Liver (tissue), 9 donors: ENCODE measurements around the gene ABHD2. TPM values are rescaled to one million over a fixed set of nuclear protein-coding genes. Genes with fewer than 3 reads are reported as not detected.

Source experiments
- DNase-seq: peaks from one replicate; pipeline ENCODE4 v3.0.0-alpha.2; 2017; ENCODE audit warnings: low spot score
- H3K27ac ChIP-seq, 2 donors: one replicate each; pipeline ENCODE4 v1.7.0; 2013; ENCODE audit warnings: inconsistent platforms in 2 of 2, low read length in 2 of 2, control low read depth in 1 of 2, low read depth in 1 of 2, mild to moderate bottlenecking in 1 of 2
- H3K27me3 ChIP-seq, 4 donors: one replicate each; pipeline versions ENCODE4 v1.6.1 to v1.7.0; 2013; ENCODE audit warnings: low read length in 3 of 4, inconsistent platforms in 1 of 4, mild to moderate bottlenecking in 1 of 4, moderate library complexity in 1 of 4; ENCODE audit not compliant: control insufficient read depth in 4 of 4, insufficient read depth in 4 of 4
- H3K36me3 ChIP-seq, 4 donors: one replicate each; pipeline versions ENCODE4 v1.6.1 to v1.7.0; 2013; ENCODE audit warnings: low read length in 3 of 4, mild to moderate bottlenecking in 3 of 4, low read depth in 1 of 4, moderate library complexity in 1 of 4; ENCODE audit not compliant: control insufficient read depth in 4 of 4, insufficient read depth in 3 of 4
- H3K4me1 ChIP-seq, 4 donors: one replicate each; pipeline versions ENCODE4 v1.6.1 to v1.7.0; 2013; ENCODE audit warnings: low read length in 3 of 4, mild to moderate bottlenecking in 3 of 4, moderate library complexity in 1 of 4; ENCODE audit not compliant: control insufficient read depth in 4 of 4, insufficient read depth in 4 of 4
- H3K4me3 ChIP-seq, 3 donors: one replicate each; pipeline versions ENCODE4 v1.6.1 to v1.7.0; 2013; ENCODE audit warnings: low read length in 3 of 3, control low read depth in 1 of 3, low read depth in 1 of 3, mild to moderate bottlenecking in 1 of 3
- H3K9ac ChIP-seq, 2 donors: one replicate each; pipeline ENCODE4 v1.7.0; 2013; ENCODE audit warnings: low read length in 2 of 2, mild to moderate bottlenecking in 2 of 2, moderate library complexity in 2 of 2, control low read depth in 1 of 2, low read depth in 1 of 2
- H3K9me3 ChIP-seq, 4 donors: one replicate each; pipeline versions ENCODE4 v1.6.1 to v1.7.0; 2013; ENCODE audit warnings: low read length in 3 of 4; ENCODE audit not compliant: control insufficient read depth in 4 of 4
- EGR1 ChIP-seq, 2 donors: IDR thresholded peaks; 2 replicates each; pipeline ENCODE4 v1.6.1; 2016 to 2018; ENCODE audit warnings: antibody characterized with exemption in 2 of 2, low read depth in 2 of 2
- FOXA1 ChIP-seq: IDR thresholded peaks from 2 replicates; pipeline ENCODE4 v1.6.1; 2016; ENCODE audit warnings: antibody characterized with exemption
- FOXA2 ChIP-seq: IDR thresholded peaks from 2 replicates; pipeline ENCODE4 v1.6.1; 2016; ENCODE audit warnings: antibody characterized with exemption
- GABPA ChIP-seq, 2 donors: IDR thresholded peaks in 1 of 2; conservative IDR thresholded peaks in 1 of 2; 2 replicates each; pipeline ENCODE4 v1.6.1; 2016; ENCODE audit warnings: antibody characterized with exemption in 2 of 2, mild to moderate bottlenecking in 1 of 2, moderate library complexity in 1 of 2
- HNF4A ChIP-seq, 2 donors: conservative IDR thresholded peaks; 2 replicates each; pipeline ENCODE4 v1.6.1; 2016; ENCODE audit warnings: antibody characterized with exemption in 2 of 2, mild to moderate bottlenecking in 2 of 2
- HNF4G ChIP-seq: IDR thresholded peaks from 2 replicates; pipeline ENCODE4 v1.6.1; 2016; ENCODE audit warnings: antibody characterized with exemption
- JUND ChIP-seq, 2 donors: IDR thresholded peaks; 2 replicates each; pipeline ENCODE4 v1.6.1; 2016; ENCODE audit warnings: antibody characterized with exemption in 2 of 2
- NR2F2 ChIP-seq: IDR thresholded peaks from 2 replicates; pipeline ENCODE4 v1.6.1; 2016; ENCODE audit warnings: antibody characterized with exemption
- RAD21 ChIP-seq, 2 donors: IDR thresholded peaks; 2 replicates each; pipeline ENCODE4 v1.6.1; 2016; ENCODE audit warnings: antibody characterized with exemption in 2 of 2, mild to moderate bottlenecking in 2 of 2
- RXRA ChIP-seq, 2 donors: IDR thresholded peaks; 2 replicates each; pipeline ENCODE4 v1.6.1; 2017 to 2018; ENCODE audit warnings: antibody characterized with exemption in 2 of 2, mild to moderate bottlenecking in 1 of 2
- SP1 ChIP-seq: IDR thresholded peaks from 2 replicates; pipeline ENCODE4 v1.6.1; 2018; ENCODE audit warnings: antibody characterized with exemption, mild to moderate bottlenecking
- TAF1 ChIP-seq: conservative IDR thresholded peaks from 2 replicates; pipeline ENCODE4 v1.6.1; 2016; ENCODE audit warnings: antibody characterized with exemption, mild to moderate bottlenecking
- YY1 ChIP-seq: IDR thresholded peaks from 2 replicates; pipeline ENCODE4 v1.6.1; 2016; ENCODE audit warnings: antibody characterized with exemption, mild to moderate bottlenecking
- WGBS: extraction: QIAGEN DNeasy Blood & Tissue Kit; methylation state at CpG from one replicate; pipeline ENCODE4 v1.1.7; 2013; 5-methylcytosine and 5-hydroxymethylcytosine counted together
- polyA plus RNA-seq, 2 donors: library from polyadenylated mRNA; stranded (reverse) in 1 of 2; unstranded in 1 of 2; fragments of 200-250 nt in 1 of 2; fragments of >200 nt in 1 of 2; fragmentation: Nextera tagmentation in 1 of 2; extraction: Ambion mirVana in 1 of 2; gene quantifications; one replicate each; pipeline versions ENCODE4 v1.2.1 to v1.2.3, GENCODE V29; 2013 to 2015
- total RNA-seq, 2 donors: library from RNA; depleted of rRNA; stranded (reverse); fragments of >200 nt; gene quantifications; one replicate each; pipeline ENCODE4 v1.2.3, GENCODE V29; 2014
- TF ChIP-seq, protein P1 (sequence below): IDR thresholded peaks from 2 replicates; pipeline ENCODE4 v1.6.1; 2016; ENCODE audit warnings: antibody characterized with exemption, mild to moderate bottlenecking
- TF ChIP-seq, protein P2 (sequence below): fragments of 150-350 bp; IDR thresholded peaks from 2 replicates; pipeline ENCODE4 v1.5.1; 2017; ENCODE audit warnings: improper control_type of control experiment, low read depth, low read length; ENCODE audit not compliant: missing input control
- TF ChIP-seq, protein P3 (sequence below): IDR thresholded peaks from 2 replicates; pipeline ENCODE4 v1.6.1; 2016; ENCODE audit warnings: antibody characterized with exemption
- TF ChIP-seq, protein P4 (sequence below): IDR thresholded peaks from 2 replicates; pipeline ENCODE4 v1.6.1; 2016; ENCODE audit warnings: antibody characterized with exemption
- TF ChIP-seq, protein P5 (sequence below): IDR thresholded peaks from 2 replicates; pipeline ENCODE4 v1.6.1; 2016; ENCODE audit warnings: antibody characterized with exemption
- donor health status: healthy.
- donor health status: healthy.
- donor health status: healthy.
- donor health status: healthy.
- donor health status: healthy.

Gene ABHD2
- total and polyA plus RNA-seq, 4 donors: 34.6 to 663 (median 65.1) TPM

DNA sequence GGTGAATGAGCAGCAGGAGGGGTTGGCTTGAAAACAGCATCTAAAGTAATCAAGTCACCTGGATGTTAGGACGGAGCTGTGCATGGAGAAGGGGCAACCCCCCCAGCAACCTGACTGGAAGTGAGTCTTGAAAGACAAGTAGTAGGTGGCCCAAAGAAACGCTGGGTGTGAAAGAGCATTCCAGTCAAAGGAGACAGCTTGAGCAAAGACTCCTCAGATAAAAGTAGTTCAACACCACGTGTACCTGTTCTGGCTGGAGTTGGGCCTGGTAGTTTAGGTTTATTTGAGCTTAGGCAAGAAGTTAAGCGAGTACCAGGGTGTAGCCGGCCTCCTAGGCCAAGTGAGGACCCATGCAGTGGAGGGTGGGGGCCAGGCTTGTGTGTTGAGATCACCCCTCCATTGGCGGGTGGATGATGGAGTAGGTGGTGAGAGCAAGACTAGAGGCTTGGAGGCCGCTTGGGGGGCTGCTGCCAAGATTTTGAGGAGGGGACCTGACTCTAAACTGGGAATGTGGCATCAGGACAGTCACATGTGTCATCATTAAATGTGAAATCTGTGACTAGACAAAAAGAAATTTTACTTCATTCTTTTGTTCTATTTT, 61.3 kb downstream of the ABHD2 start:
- Histone ChIP-seq H3K36me3 (peaks cover 1 to 37% (median 32%) of the 10 kb centered on the region in 4 donors), H3K27me3 (no peaks in the 10 kb centered on the region), H3K9me3 (no peaks in the 10 kb centered on the region), H3K9ac (no peak overlapping the region), H3K4me1 (peaks cover 1 to 11% (median 10%) of the 10 kb centered on the region in 4 donors), H3K4me3 (no peak overlapping the region), H3K27ac (no peak overlapping the region)
- TF ChIP-seq NR2F2: no peak
- TF ChIP-seq, protein P1, sequence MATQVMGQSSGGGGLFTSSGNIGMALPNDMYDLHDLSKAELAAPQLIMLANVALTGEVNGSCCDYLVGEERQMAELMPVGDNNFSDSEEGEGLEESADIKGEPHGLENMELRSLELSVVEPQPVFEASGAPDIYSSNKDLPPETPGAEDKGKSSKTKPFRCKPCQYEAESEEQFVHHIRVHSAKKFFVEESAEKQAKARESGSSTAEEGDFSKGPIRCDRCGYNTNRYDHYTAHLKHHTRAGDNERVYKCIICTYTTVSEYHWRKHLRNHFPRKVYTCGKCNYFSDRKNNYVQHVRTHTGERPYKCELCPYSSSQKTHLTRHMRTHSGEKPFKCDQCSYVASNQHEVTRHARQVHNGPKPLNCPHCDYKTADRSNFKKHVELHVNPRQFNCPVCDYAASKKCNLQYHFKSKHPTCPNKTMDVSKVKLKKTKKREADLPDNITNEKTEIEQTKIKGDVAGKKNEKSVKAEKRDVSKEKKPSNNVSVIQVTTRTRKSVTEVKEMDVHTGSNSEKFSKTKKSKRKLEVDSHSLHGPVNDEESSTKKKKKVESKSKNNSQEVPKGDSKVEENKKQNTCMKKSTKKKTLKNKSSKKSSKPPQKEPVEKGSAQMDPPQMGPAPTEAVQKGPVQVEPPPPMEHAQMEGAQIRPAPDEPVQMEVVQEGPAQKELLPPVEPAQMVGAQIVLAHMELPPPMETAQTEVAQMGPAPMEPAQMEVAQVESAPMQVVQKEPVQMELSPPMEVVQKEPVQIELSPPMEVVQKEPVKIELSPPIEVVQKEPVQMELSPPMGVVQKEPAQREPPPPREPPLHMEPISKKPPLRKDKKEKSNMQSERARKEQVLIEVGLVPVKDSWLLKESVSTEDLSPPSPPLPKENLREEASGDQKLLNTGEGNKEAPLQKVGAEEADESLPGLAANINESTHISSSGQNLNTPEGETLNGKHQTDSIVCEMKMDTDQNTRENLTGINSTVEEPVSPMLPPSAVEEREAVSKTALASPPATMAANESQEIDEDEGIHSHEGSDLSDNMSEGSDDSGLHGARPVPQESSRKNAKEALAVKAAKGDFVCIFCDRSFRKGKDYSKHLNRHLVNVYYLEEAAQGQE: no peak
- TF ChIP-seq, protein P2, sequence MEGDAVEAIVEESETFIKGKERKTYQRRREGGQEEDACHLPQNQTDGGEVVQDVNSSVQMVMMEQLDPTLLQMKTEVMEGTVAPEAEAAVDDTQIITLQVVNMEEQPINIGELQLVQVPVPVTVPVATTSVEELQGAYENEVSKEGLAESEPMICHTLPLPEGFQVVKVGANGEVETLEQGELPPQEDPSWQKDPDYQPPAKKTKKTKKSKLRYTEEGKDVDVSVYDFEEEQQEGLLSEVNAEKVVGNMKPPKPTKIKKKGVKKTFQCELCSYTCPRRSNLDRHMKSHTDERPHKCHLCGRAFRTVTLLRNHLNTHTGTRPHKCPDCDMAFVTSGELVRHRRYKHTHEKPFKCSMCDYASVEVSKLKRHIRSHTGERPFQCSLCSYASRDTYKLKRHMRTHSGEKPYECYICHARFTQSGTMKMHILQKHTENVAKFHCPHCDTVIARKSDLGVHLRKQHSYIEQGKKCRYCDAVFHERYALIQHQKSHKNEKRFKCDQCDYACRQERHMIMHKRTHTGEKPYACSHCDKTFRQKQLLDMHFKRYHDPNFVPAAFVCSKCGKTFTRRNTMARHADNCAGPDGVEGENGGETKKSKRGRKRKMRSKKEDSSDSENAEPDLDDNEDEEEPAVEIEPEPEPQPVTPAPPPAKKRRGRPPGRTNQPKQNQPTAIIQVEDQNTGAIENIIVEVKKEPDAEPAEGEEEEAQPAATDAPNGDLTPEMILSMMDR: no peak
- no peak for TF ChIP-seq RAD21 (IDR thresholded peaks at IDR 0.05)
- TF ChIP-seq EGR1 (IDR thresholded peaks at IDR 0.05; ENCODE audit: low read depth in 2 of 2): no peak
- no peak for TF ChIP-seq RXRA (IDR thresholded peaks at IDR 0.05)
- no peak for TF ChIP-seq FOXA2
- no peak for TF ChIP-seq SP1
- TF ChIP-seq, protein P3, sequence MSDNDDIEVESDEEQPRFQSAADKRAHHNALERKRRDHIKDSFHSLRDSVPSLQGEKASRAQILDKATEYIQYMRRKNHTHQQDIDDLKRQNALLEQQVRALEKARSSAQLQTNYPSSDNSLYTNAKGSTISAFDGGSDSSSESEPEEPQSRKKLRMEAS: no peak
- TF ChIP-seq, protein P4, sequence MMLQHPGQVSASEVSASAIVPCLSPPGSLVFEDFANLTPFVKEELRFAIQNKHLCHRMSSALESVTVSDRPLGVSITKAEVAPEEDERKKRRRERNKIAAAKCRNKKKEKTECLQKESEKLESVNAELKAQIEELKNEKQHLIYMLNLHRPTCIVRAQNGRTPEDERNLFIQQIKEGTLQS: no peak
- TF ChIP-seq TAF1: no peak
- TF ChIP-seq, protein P5, sequence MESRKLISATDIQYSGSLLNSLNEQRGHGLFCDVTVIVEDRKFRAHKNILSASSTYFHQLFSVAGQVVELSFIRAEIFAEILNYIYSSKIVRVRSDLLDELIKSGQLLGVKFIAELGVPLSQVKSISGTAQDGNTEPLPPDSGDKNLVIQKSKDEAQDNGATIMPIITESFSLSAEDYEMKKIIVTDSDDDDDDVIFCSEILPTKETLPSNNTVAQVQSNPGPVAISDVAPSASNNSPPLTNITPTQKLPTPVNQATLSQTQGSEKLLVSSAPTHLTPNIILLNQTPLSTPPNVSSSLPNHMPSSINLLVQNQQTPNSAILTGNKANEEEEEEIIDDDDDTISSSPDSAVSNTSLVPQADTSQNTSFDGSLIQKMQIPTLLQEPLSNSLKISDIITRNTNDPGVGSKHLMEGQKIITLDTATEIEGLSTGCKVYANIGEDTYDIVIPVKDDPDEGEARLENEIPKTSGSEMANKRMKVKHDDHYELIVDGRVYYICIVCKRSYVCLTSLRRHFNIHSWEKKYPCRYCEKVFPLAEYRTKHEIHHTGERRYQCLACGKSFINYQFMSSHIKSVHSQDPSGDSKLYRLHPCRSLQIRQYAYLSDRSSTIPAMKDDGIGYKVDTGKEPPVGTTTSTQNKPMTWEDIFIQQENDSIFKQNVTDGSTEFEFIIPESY: no peak
- no peak for TF ChIP-seq GABPA (IDR thresholded peaks at IDR 0.05 in 1 of 2, conservative IDR thresholded peaks at IDR 0.05 in 1 of 2)
- no peak for TF ChIP-seq FOXA1
- no peak for TF ChIP-seq YY1
- no peak for TF ChIP-seq HNF4G
- no peak for TF ChIP-seq JUND (IDR thresholded peaks at IDR 0.05)
- no peak for TF ChIP-seq HNF4A (conservative IDR thresholded peaks at IDR 0.05)
- WGBS: 90% methylated on average over 7 of the region's 7 CpGs
- DNase-seq: no peak
